GM23338 (cell line): ENCODE data around the gene VIPAS39. TPM values are rescaled to one million over a fixed set of nuclear protein-coding genes. Genes with fewer than 3 reads are reported as not detected.

Source experiments
- ATAC-seq: fragments of 200-7000 bp; cut with Tn5 transposase; 3 replicates; pipeline ENCODE4 v1.9.1; 2020
- DNase-seq: peaks from one replicate; pipeline ENCODE4 v3.0.0-alpha.2; 2015; ENCODE audit warnings: low spot score
- H2AFZ ChIP-seq: fragments of 200-600 bp; sonication (generic); 2 replicates; pipeline ENCODE4 v1.8.0; 2016; ENCODE audit warnings: antibody characterized with exemption, mild to moderate bottlenecking, moderate library complexity
- H3F3A ChIP-seq: fragments of 200-600 bp; sonication (generic); replicated peaks from 2 replicates; pipeline ENCODE4 v1.8.0; 2017; ENCODE audit warnings: antibody characterized with exemption, mixed run types, low read depth
- H3K27ac ChIP-seq: fragments of 200-600 bp; sonication (generic); 2 replicates; pipeline ENCODE4 v1.6.1; 2016; ENCODE audit warnings: low read depth
- H3K27me3 ChIP-seq: fragments of 200-600 bp; sonication (generic); 2 replicates; pipeline ENCODE4 v1.8.0; 2016; ENCODE audit warnings: mild to moderate bottlenecking, mixed run types, moderate library complexity; ENCODE audit not compliant: insufficient read depth
- H3K36me3 ChIP-seq: fragments of 200-600 bp; sonication (generic); 2 replicates; pipeline ENCODE4 v1.8.0; 2016; ENCODE audit warnings: mild to moderate bottlenecking; ENCODE audit not compliant: insufficient read depth
- H3K4me1 ChIP-seq: fragments of 200-600 bp; sonication (generic); 2 replicates; pipeline ENCODE4 v1.8.0; 2016; ENCODE audit warnings: mild to moderate bottlenecking, moderate library complexity; ENCODE audit not compliant: insufficient read depth
- H3K4me2 ChIP-seq: fragments of 200-600 bp; sonication (generic); 2 replicates; pipeline ENCODE4 v1.7.1; 2017; ENCODE audit warnings: mixed run types
- H3K4me3 ChIP-seq: fragments of 200-600 bp; sonication (generic); 2 replicates; pipeline ENCODE4 v1.6.1; 2016; ENCODE audit warnings: mixed run types
- H3K79me2 ChIP-seq: fragments of 200-600 bp; sonication (generic); replicated peaks from 2 replicates; pipeline ENCODE4 v1.8.0; 2017; ENCODE audit warnings: mild to moderate bottlenecking; ENCODE audit not compliant: insufficient read depth
- H3K9me2 ChIP-seq: fragments of 200-600 bp; sonication (generic); 2 replicates; pipeline ENCODE4 v1.8.0; 2017; ENCODE audit not compliant: insufficient read depth
- H4K20me1 ChIP-seq: fragments of 200-600 bp; sonication (generic); replicated peaks from 2 replicates; pipeline ENCODE4 v1.8.0; 2017; ENCODE audit warnings: mild to moderate bottlenecking; ENCODE audit not compliant: insufficient read depth
- H3K27ac Mint-ChIP-seq: 2 replicates; pipeline ENCODE4 v1.8.0; 2020; ENCODE audit warnings: inconsistent platforms, mild to moderate bottlenecking, moderate library complexity, mixed read lengths
- H3K27me3 Mint-ChIP-seq: 3 replicates; pipeline ENCODE4 v1.8.0; 2022; ENCODE audit warnings: low read depth, mild to moderate bottlenecking, moderate library complexity, mixed read lengths, inconsistent platforms; ENCODE audit not compliant: insufficient read depth, poor library complexity
- H3K36me3 Mint-ChIP-seq: 3 replicates; pipeline ENCODE4 v1.8.0; 2021; ENCODE audit warnings: low read depth, mild to moderate bottlenecking, inconsistent platforms, moderate library complexity, mixed read lengths
- H3K4me1 Mint-ChIP-seq: 3 replicates; pipeline ENCODE4 v1.8.0; 2020; ENCODE audit warnings: mild to moderate bottlenecking, inconsistent platforms, mixed read lengths
- H3K4me3 Mint-ChIP-seq: 3 replicates; pipeline ENCODE4 v1.8.0; 2021; ENCODE audit warnings: moderate library complexity, mild to moderate bottlenecking, inconsistent platforms, mixed read lengths
- H3K9me3 Mint-ChIP-seq: 3 replicates; pipeline ENCODE4 v1.8.0; 2020; ENCODE audit warnings: moderate library complexity, mild to moderate bottlenecking, inconsistent platforms, mixed read lengths
- CREB1 ChIP-seq: fragments of 250-450 bp; sonication (Bioruptor Pico); IDR thresholded peaks from 2 replicates; pipeline ENCODE4 v1.5.0; 2020; ENCODE audit warnings: low read depth, mild to moderate bottlenecking, moderate library complexity
- CTCF ChIP-seq, 2 experiments: fragments of 200-600 bp in 1 of 2; sonication (generic) in 1 of 2; conservative IDR thresholded peaks; 2 replicates each; pipeline versions ENCODE4 v1.5.1 to v1.6.1; 2016 to 2017; ENCODE audit warnings: antibody characterized with exemption in 2 of 2, low read depth in 2 of 2, mild to moderate bottlenecking in 2 of 2, moderate library complexity in 1 of 2
- EZH2phosphoT487 ChIP-seq: fragments of 200-600 bp; sonication (generic); IDR thresholded peaks from one replicate; pipeline ENCODE4 v1.8.1; 2018; ENCODE audit warnings: antibody characterized with exemption; ENCODE audit not compliant: unreplicated experiment
- NANOG ChIP-seq: IDR thresholded peaks from 2 replicates; pipeline ENCODE4 v1.6.1; 2016; ENCODE audit warnings: antibody characterized with exemption, borderline replicate concordance
- POLR2AphosphoS5 ChIP-seq: IDR thresholded peaks from 2 replicates; pipeline ENCODE4 v1.6.1; 2016; ENCODE audit warnings: antibody characterized with exemption, low read depth
- STAT1 ChIP-seq: IDR thresholded peaks from one replicate; pipeline ENCODE4 v1.6.1; 2016; ENCODE audit warnings: antibody characterized with exemption; ENCODE audit not compliant: unreplicated experiment
- polyA plus RNA-seq: library from polyadenylated mRNA; unstranded; fragments of >200 nt; fragmentation: Nextera tagmentation; extraction: Ambion mirVana; gene quantifications from 2 replicates; pipeline ENCODE4 v1.2.1, GENCODE V29; 2016
- total RNA-seq: library from RNA; depleted of rRNA; stranded (reverse); fragments of >200 nt; shearing (Covaris generic); gene quantifications from 2 replicates; pipeline ENCODE4 v1.2.3, GENCODE V29; 2014
- TF ChIP-seq, protein P1 (sequence below): fragments of 250-450 bp; sonication (Bioruptor Pico); IDR thresholded peaks from 2 replicates; pipeline ENCODE4 v1.5.0; 2020; ENCODE audit warnings: mild to moderate bottlenecking, moderate library complexity

VIPAS39 gene
- total and polyA plus RNA-seq, 2 experiments from 2014 or later: 9.4 to 21.8 TPM

DNA sequence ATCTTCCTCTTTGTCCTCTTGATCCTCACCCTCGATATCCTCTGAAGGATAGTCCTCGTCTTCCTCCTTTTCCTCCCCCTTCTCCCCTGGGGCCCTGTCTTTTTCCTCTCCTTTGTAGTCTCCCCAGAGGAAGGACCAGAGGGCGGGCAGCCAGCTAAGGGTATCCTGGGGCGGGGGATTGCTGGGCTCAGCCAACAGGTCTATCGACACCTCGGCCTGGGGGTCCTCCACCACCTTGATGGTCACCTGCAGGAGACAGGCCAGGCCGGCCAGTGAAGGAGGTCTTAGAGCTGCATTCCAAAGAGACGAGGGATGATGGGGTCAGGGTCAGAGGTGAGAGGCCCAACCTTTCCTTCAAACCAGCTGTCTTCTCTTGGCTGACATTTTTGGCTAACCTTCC is 25.0 kb upstream of the VIPAS39 start (continued):
- TF ChIP-seq CTCF (conservative IDR thresholded peaks at IDR 0.05; ENCODE audit: low read depth in 2 of 2) (no peak), CREB1 (CRISPR knock-in tag) (no peak), STAT1 (no peak), EZH2phosphoT487 (no peak), NANOG (no peak), POLR2AphosphoS5 (no peak)
- TF ChIP-seq, protein P1, sequence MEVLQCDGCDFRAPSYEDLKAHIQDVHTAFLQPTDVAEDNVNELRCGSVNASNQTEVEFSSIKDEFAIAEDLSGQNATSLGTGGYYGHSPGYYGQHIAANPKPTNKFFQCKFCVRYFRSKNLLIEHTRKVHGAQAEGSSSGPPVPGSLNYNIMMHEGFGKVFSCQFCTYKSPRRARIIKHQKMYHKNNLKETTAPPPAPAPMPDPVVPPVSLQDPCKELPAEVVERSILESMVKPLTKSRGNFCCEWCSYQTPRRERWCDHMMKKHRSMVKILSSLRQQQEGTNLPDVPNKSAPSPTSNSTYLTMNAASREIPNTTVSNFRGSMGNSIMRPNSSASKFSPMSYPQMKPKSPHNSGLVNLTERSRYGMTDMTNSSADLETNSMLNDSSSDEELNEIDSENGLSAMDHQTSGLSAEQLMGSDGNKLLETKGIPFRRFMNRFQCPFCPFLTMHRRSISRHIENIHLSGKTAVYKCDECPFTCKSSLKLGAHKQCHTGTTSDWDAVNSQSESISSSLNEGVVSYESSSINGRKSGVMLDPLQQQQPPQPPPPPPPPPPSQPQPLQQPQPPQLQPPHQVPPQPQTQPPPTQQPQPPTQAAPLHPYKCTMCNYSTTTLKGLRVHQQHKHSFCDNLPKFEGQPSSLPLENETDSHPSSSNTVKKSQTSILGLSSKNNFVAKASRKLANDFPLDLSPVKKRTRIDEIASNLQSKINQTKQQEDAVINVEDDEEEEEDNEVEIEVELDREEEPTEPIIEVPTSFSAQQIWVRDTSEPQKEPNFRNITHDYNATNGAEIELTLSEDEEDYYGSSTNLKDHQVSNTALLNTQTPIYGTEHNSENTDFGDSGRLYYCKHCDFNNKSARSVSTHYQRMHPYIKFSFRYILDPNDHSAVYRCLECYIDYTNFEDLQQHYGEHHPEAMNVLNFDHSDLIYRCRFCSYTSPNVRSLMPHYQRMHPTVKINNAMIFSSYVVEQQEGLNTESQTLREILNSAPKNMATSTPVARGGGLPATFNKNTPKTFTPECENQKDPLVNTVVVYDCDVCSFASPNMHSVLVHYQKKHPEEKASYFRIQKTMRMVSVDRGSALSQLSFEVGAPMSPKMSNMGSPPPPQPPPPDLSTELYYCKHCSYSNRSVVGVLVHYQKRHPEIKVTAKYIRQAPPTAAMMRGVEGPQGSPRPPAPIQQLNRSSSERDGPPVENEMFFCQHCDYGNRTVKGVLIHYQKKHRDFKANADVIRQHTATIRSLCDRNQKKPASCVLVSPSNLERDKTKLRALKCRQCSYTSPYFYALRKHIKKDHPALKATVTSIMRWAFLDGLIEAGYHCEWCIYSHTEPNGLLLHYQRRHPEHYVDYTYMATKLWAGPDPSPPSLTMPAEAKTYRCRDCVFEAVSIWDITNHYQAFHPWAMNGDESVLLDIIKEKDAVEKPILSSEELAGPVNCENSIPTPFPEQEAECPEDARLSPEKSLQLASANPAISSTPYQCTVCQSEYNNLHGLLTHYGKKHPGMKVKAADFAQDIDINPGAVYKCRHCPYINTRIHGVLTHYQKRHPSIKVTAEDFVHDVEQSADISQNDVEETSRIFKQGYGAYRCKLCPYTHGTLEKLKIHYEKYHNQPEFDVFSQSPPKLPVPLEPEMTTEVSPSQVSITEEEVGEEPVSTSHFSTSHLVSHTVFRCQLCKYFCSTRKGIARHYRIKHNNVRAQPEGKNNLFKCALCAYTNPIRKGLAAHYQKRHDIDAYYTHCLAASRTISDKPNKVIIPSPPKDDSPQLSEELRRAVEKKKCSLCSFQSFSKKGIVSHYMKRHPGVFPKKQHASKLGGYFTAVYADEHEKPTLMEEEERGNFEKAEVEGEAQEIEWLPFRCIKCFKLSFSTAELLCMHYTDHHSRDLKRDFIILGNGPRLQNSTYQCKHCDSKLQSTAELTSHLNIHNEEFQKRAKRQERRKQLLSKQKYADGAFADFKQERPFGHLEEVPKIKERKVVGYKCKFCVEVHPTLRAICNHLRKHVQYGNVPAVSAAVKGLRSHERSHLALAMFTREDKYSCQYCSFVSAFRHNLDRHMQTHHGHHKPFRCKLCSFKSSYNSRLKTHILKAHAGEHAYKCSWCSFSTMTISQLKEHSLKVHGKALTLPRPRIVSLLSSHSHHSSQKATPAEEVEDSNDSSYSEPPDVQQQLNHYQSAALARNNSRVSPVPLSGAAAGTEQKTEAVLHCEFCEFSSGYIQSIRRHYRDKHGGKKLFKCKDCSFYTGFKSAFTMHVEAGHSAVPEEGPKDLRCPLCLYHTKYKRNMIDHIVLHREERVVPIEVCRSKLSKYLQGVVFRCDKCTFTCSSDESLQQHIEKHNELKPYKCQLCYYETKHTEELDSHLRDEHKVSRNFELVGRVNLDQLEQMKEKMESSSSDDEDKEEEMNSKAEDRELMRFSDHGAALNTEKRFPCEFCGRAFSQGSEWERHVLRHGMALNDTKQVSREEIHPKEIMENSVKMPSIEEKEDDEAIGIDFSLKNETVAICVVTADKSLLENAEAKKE (CRISPR knock-in tag): no peak

DNA sequence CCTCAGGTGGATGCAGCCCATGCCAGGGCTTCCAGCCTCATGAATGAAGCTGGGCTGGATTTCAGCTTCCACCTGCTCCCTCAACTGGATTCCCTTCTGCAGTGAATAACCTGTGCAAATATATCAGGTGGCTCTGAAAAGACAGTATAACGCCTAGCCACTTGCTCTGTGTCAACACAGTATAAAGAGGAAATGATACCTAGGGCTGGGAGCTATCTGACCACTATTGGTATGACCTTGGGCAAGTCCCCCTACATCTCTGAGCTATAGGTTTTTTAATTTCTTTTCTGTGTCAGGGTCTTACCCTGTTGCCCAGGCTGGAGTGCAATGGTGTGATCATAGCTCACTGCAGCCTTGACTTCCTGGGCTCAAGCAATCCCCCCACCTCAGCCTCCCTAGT is 21.4 kb upstream of the VIPAS39 start:
- H3K9me3 Mint-ChIP-seq: no peaks in the 10 kb centered on the region
- DNase-seq: no peak
- H3K4me1 Mint-ChIP-seq: peaks cover 13% of the 10 kb centered on the region
- Histone ChIP-seq H3K4me3 (no peak overlapping the region), H3K79me2 (no peaks in the 10 kb centered on the region), H2AFZ (no peak overlapping the region), H3F3A (no peaks in the 10 kb centered on the region), H4K20me1 (no peaks in the 10 kb centered on the region), H3K27me3 (no peaks in the 10 kb centered on the region), H3K27ac (no peak overlapping the region), H3K9me2 (no peaks in the 10 kb centered on the region), H3K4me1 (no peaks in the 10 kb centered on the region), H3K36me3 (no peaks in the 10 kb centered on the region), H3K4me2 (no peak overlapping the region)
- no peak for ATAC-seq
- no peaks in the 10 kb centered on the region for H3K36me3 Mint-ChIP-seq
- H3K4me3 Mint-ChIP-seq: no peak overlapping the region
- peaks cover 2% of the 10 kb centered on the region for H3K27me3 Mint-ChIP-seq
- no peak overlapping the region for H3K27ac Mint-ChIP-seq
- TF ChIP-seq STAT1 (no peak), CREB1 (CRISPR knock-in tag) (no peak), CTCF (conservative IDR thresholded peaks at IDR 0.05; ENCODE audit: low read depth in 2 of 2) (no peak)
